ENCODE data around the gene GJB3.

The GJB3 gene

GRCh38 chr1:34827341-34827941 lies 46.4 kb downstream of the GJB3 start:
- DNase-seq, result no peak

DNA sequence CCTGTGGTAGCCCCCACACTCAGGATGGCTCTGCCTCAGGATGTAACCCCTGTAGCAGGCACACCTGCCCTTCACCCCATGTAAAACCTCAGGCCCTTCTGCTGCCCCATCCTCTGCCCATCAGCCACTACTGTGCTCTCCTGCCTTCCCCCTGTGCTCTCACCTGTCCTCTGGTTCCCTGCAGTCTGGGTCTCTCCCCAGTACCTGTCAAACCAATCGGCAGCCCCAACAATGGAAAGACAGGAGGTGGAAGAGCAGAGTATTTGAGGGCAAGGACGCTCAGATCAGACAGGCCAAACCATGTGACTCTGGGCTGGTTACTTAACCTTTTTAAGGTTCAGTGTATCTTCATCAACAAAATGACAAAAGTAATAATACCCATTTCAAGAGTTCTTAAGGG lies 47.6 kb downstream of the GJB3 start:
- no peak for DNase-seq

DNA sequence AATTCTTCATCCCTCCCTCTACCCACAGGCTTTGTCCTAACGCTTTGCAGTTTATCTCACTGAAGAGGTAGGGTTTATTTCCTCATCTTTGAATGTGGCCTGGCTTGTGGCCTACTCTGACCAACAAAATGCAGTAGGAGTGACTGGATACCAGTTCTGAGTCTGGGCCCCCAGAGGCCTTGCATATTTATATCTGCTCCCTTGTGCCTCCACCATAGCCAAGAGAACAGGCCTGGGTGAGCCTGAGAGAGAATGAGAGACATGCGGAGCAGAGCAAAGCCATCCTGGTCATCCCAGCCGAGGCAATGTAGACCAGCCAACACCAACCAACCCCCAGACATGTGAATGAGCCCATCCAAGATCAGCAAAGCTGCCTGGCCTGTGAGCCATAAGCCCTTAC lies 48.2 kb downstream of the GJB3 start:
- DNase-seq, result no peak

- DNase-seq, result no peak
Observed at GRCh38 chr1:34831721-34832246, 50.8 kb downstream of the GJB3 start.

DNA sequence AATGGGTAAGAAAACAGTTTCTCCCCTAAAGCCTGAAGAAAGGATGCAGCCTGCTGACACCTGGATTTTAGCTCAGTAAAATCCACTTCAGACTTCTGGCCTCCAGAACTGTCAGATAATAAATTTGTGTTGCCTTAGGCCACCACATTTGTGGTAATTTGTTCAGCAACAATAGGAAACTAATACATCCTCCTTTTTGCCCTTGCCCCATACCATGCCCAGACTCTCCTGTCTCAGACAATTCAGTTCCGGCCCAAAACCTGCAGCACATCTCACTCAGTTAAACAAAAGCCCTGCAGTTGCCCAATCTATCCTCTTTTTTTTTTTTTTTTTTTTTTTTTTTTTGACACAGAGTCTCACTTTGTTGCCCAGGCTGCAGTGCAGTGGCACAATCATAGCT lies 52.7 kb downstream of the GJB3 start:
- DNase-seq, result no peak

Measured in suppressor macrophage (primary cell).